GM12878 (cell line): ENCODE data around the gene SERPINI1. TPM values are rescaled to one million over a fixed set of nuclear protein-coding genes. Genes with fewer than 3 reads are reported as not detected.

Source experiments
- ATAC-seq: fragments of 200-7000 bp; cut with Tn5 transposase; 3 replicates; pipeline ENCODE4 v1.9.1; 2020; ENCODE audit warnings: mild to moderate bottlenecking, moderate library complexity
- BruUV-seq: library from RNA; stranded (reverse); fragments of 400-500 nt; replicated peaks from 2 replicates; lab custom pipeline; 2021; lab: Mats Ljungman, UMichigan
- CTCF ChIA-PET: fragments of 300-600 bp; sonication (Branson Sonifier 250); formaldehyde crosslinking; extraction: SDS; loops from one replicate; lab custom pipeline; 2021; ENCODE audit warnings: inconsistent platforms; lab: Yijun Ruan, JAX
- POLR2A ChIA-PET: fragments of 350-600 bp; formaldehyde crosslinking; extraction: SDS; loops from one replicate; lab custom pipeline; 2021; ENCODE audit warnings: inconsistent platforms; lab: Charles Lee
- RAD21 ChIA-PET: fragments of 300-600 bp; sonication (Branson Sonifier 250); formaldehyde crosslinking; loops from one replicate; lab custom pipeline; 2023; ENCODE audit warnings: antibody characterized with exemption; ENCODE audit not compliant: unreplicated experiment; lab: Charles Lee
- SMC1A ChIA-PET: fragments of 300-600 bp; sonication (Branson Sonifier 250); formaldehyde crosslinking; loops from one replicate; lab custom pipeline; 2023; ENCODE audit not compliant: unreplicated experiment, uncharacterized antibody; lab: Charles Lee
- DNase-seq: peaks from one replicate; pipeline ENCODE4 v3.0.0-alpha.2; 2011; ENCODE audit warnings: low read depth, low spot score
- FAIRE-seq: peaks from 3 replicates; lab custom pipeline; 2011; peaks lifted over from hg19 to GRCh38; lab: Jason Lieb, UNC
- H2AFZ ChIP-seq: 2 replicates; pipeline ENCODE4 v1.6.0; 2011; ENCODE audit warnings: low read depth, low read length, control low read depth; ENCODE audit not compliant: control insufficient read depth
- H3K27ac ChIP-seq: 2 replicates; pipeline ENCODE4 v1.5.1; 2011; ENCODE audit warnings: control low read depth; ENCODE audit not compliant: control insufficient read depth, insufficient read depth
- H3K27me3 ChIP-seq, 2 experiments: replicated peaks in 1 of 2; 2 replicates each; pipeline versions ENCODE4 v1.6.0 to v1.6.1; 2011; ENCODE audit warnings: low read length in 1 of 2; ENCODE audit not compliant: control insufficient read depth in 2 of 2, insufficient read depth in 2 of 2
- H3K36me3 ChIP-seq, 2 experiments: 2 replicates each; pipeline ENCODE4 v1.5.1; 2011; ENCODE audit warnings: low read length in 1 of 2; ENCODE audit not compliant: control insufficient read depth in 2 of 2, insufficient read depth in 2 of 2
- H3K4me1 ChIP-seq: 2 replicates; pipeline ENCODE4 v1.6.1; 2011; ENCODE audit warnings: mild to moderate bottlenecking, low read length, moderate library complexity, mixed read lengths; ENCODE audit not compliant: control insufficient read depth, insufficient read depth
- H3K4me2 ChIP-seq: 2 replicates; pipeline ENCODE4 v1.6.0; 2011; ENCODE audit warnings: control low read depth; ENCODE audit not compliant: control insufficient read depth, insufficient read depth
- H3K4me3 ChIP-seq: fragments of 200-600 bp; sonication (generic); 2 replicates; pipeline ENCODE4 v1.5.1; 2016
- H3K79me2 ChIP-seq: 2 replicates; pipeline ENCODE4 v1.6.0; 2011; ENCODE audit warnings: low read length; ENCODE audit not compliant: control insufficient read depth, insufficient read depth
- H3K9ac ChIP-seq: 2 replicates; pipeline ENCODE4 v1.8.0; 2011; ENCODE audit warnings: low read length, control low read depth, mixed read lengths; ENCODE audit not compliant: control insufficient read depth, insufficient read depth
- H3K9me3 ChIP-seq: replicated peaks from 3 replicates; pipeline ENCODE4 v1.5.1; 2011; ENCODE audit warnings: mild to moderate bottlenecking, low read length; ENCODE audit not compliant: control insufficient read depth, insufficient read depth
- H4K20me1 ChIP-seq: 2 replicates; pipeline ENCODE4 v1.6.0; 2011; ENCODE audit not compliant: control insufficient read depth, insufficient read depth
- ATF7 ChIP-seq: fragments of 450-650 bp; IDR thresholded peaks from 2 replicates; pipeline ENCODE4 v1.6.1; 2016; ENCODE audit warnings: low read depth, mild to moderate bottlenecking
- HDAC6 ChIP-seq: fragments of 200-600 bp; sonication (generic); IDR thresholded peaks from one replicate; pipeline ENCODE4 v1.8.0; 2017; ENCODE audit warnings: antibody characterized with exemption; ENCODE audit not compliant: unreplicated experiment
- KDM1A ChIP-seq: fragments of 200-600 bp; sonication (generic); IDR thresholded peaks from 2 replicates; pipeline ENCODE4 v1.6.1; 2016; ENCODE audit warnings: borderline replicate concordance
- MTA2 ChIP-seq: fragments of 450-650 bp; IDR thresholded peaks from 2 replicates; pipeline ENCODE4 v1.6.1; 2016; ENCODE audit warnings: low read depth, mild to moderate bottlenecking, moderate library complexity
- SIN3A ChIP-seq: IDR thresholded peaks from 2 replicates; pipeline ENCODE4 v1.6.1; 2012; ENCODE audit warnings: low read depth, low read length, improper control_type of control experiment
- SMC3 ChIP-seq: IDR thresholded peaks from 2 replicates; pipeline ENCODE4 v1.6.1; 2011; ENCODE audit warnings: low read length, improper control_type of control experiment, borderline replicate concordance
- SPI1 ChIP-seq: IDR thresholded peaks from 2 replicates; pipeline ENCODE4 v1.6.1; 2011; ENCODE audit warnings: low read depth, mild to moderate bottlenecking, low read length, moderate library complexity, borderline replicate concordance; ENCODE audit not compliant: insufficient read depth
- STAT3 ChIP-seq: IDR thresholded peaks from 2 replicates; pipeline ENCODE4 v1.6.1; 2011; ENCODE audit warnings: low read depth, low read length, improper control_type of control experiment
- TARDBP ChIP-seq: IDR thresholded peaks from 2 replicates; pipeline ENCODE4 v1.6.1; 2016; ENCODE audit warnings: borderline replicate concordance
- YY1 ChIP-seq: IDR thresholded peaks from 2 replicates; pipeline ENCODE4 v1.6.1; 2011; ENCODE audit warnings: low read depth, mild to moderate bottlenecking, low read length
- WGBS: methylation state at CpG from one replicate; pipeline ENCODE4 v1.1.6; 2016; ENCODE audit warnings: low lambda C conversion rate; ENCODE audit not compliant: insufficient replicate concordance, insufficient coverage; ENCODE audit errors: missing lambda C conversion rate; 5-methylcytosine and 5-hydroxymethylcytosine counted together
- in situ Hi-C: fragments of 300-500 bp; cut with MboI; formaldehyde crosslinking; loops from 9 replicates; pipeline ENCODE4 v1.14.3; 2018; ENCODE audit warnings: mixed read lengths
- intact Hi-C: fragments of 100-400 bp; cut with micrococcal nuclease; formaldehyde crosslinking; loops from one replicate; pipeline ENCODE4 v1.14.2; 2022; ENCODE audit not compliant: unreplicated experiment
- polyA plus RNA-seq, 11 experiments: library from polyadenylated mRNA; depleted of rRNA in 4 of 11; unstranded in 6 of 11; stranded (reverse) in 5 of 11; fragments of >200 nt; fragmentation: Nextera tagmentation in 4 of 11; fragmentation: Illumina TruSeq in 1 of 11; extraction: Ambion mirVana in 4 of 11; extraction: Trizol in 1 of 11; gene quantifications; 1 replicate in 1 of 11; 2 replicates in 10 of 11; pipeline versions ENCODE4 v1.2.1 to v1.2.3, GENCODE V29; 2011 to 2016; ENCODE audit warnings: inconsistent platforms in 2 of 11, missing spikeins in 2 of 11, low read depth in 1 of 11
- total RNA-seq, 4 experiments: library from RNA; depleted of rRNA in 3 of 4; stranded (reverse); fragments of >200 nt in 3 of 4; fragmentation: Illumina TruSeq in 1 of 4; extraction: Trizol in 1 of 4; gene quantifications; 2 replicates each; pipeline versions ENCODE4 v1.2.1 to v1.2.3, GENCODE V29; 2013 to 2021
- TF ChIP-seq, protein P1 (sequence below): fragments of 450-650 bp; IDR thresholded peaks from 2 replicates; pipeline ENCODE4 v1.6.1; 2017; ENCODE audit warnings: mild to moderate bottlenecking, moderate library complexity
- TF ChIP-seq, protein P2 (sequence below): fragments of 450-650 bp; conservative IDR thresholded peaks from 2 replicates; pipeline ENCODE4 v1.6.1; 2017; ENCODE audit warnings: mild to moderate bottlenecking, moderate library complexity

Gene SERPINI1
- total and polyA plus RNA-seq, 10 of the 15 experiments (the other 5 are each of a cell fraction or from before 2014, with no cell fraction given) = 1.5 to 7.6 (median 3.6) TPM

DNA sequence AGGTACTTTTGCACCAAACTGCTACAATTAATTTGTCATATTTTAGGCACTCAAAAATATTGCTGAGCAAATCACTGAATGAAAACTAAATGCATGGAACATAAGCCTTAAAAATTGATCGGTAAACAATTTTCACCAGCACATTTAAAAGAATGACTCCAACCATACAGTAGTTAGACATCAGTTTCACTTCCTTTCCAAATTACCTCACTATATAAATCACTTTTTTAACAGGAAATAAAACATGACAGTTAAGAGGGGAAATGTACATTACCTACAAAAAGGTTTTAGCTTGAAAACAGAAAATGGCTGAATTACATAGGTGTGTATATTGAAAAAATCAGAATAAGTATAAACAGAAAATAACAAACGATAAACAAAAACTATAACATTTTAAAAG is 108.4 kb downstream of the SERPINI1 start:
- Histone ChIP-seq H3K4me1 (no peaks in the 10 kb centered on the region), H2AFZ (no peak overlapping the region), H3K9me3 (no peaks in the 10 kb centered on the region; the same call in 2 of the 3 replicates), H4K20me1 (no peaks in the 10 kb centered on the region), H3K27me3 (no peaks in the 10 kb centered on the region)
- peak; percentile 67 for ATAC-seq
- POLR2A ChIA-PET = no interaction called here
- in situ Hi-C loops = no loop called here
- CTCF ChIA-PET = no interaction called here
- no peak for FAIRE-seq
- WGBS = 48% methylated on average over 2 of the region's 2 CpGs
- TF ChIP-seq SPI1 (peak; percentile 63; the same call in 1 of the 2 replicates), HDAC6 (no peak), ATF7 (0 out of 2 replicates have a peak, but pooled peaks have one; percentile 23)
- TF ChIP-seq, all 136 proteins: peak for 2
- Histone ChIP-seq H3K79me2 (no peaks in the 10 kb centered on the region), H3K9ac (no peak overlapping the region), H3K4me3 (no peak overlapping the region), H3K4me2 (no peak overlapping the region), H3K27ac (no peak overlapping the region), H3K36me3 (no peaks in the 10 kb centered on the region)
- intact Hi-C loops = no loop called here
- SMC1A ChIA-PET = no interaction called here
- DNase-seq = no peak
- BruUV-seq = no TSS peak
- RAD21 ChIA-PET = interaction anchor here (1.3 kb wide), 1 partner anchor 14 kb away, joined by 3 read pairs; no protein-coding TSS in a partner anchor

DNA sequence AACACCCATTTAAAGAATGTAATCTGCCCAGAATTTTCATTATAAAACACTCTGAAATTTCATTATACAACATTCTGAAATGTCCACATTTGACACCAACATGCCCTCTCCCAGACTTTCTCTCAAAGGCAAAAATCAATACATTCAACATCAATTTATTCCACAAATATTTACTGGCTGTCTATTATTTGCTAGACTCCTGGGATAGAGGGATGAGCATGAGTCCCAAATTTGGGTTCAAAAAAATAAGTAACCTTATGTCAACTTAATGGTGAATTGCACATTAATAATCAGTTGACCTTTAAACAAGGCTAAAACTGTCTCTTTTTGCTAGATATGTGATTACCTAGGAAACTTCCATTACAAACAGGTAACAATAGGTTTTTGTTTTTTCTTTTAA is 109.0 kb downstream of the SERPINI1 start:
- ChIA-PET POLR2A (no interaction called here), RAD21 (no interaction called here), SMC1A (no interaction called here), CTCF (no interaction called here)
- Histone ChIP-seq H3K36me3 (no peaks in the 10 kb centered on the region), H4K20me1 (no peaks in the 10 kb centered on the region), H3K27ac (no peak overlapping the region), H3K4me2 (no peak overlapping the region), H3K4me1 (no peaks in the 10 kb centered on the region), H3K4me3 (no peak overlapping the region), H3K79me2 (no peaks in the 10 kb centered on the region), H2AFZ (no peak overlapping the region), H3K9ac (no peak overlapping the region), H3K27me3 (no peaks in the 10 kb centered on the region), H3K9me3 (no peaks in the 10 kb centered on the region; the same call in 2 of the 3 replicates)
- in situ Hi-C loops = no loop called here
- DNase-seq (no peak), ATAC-seq (no peak), FAIRE-seq (no peak)
- intact Hi-C loops = no loop called here
- BruUV-seq = no TSS peak
- TF ChIP-seq STAT3 (no peak), SIN3A (no peak), HDAC6 (no peak), TARDBP (no peak), MTA2 (no peak), YY1 (no peak), KDM1A (no peak), SMC3 (no peak)
- TF ChIP-seq, protein P1, sequence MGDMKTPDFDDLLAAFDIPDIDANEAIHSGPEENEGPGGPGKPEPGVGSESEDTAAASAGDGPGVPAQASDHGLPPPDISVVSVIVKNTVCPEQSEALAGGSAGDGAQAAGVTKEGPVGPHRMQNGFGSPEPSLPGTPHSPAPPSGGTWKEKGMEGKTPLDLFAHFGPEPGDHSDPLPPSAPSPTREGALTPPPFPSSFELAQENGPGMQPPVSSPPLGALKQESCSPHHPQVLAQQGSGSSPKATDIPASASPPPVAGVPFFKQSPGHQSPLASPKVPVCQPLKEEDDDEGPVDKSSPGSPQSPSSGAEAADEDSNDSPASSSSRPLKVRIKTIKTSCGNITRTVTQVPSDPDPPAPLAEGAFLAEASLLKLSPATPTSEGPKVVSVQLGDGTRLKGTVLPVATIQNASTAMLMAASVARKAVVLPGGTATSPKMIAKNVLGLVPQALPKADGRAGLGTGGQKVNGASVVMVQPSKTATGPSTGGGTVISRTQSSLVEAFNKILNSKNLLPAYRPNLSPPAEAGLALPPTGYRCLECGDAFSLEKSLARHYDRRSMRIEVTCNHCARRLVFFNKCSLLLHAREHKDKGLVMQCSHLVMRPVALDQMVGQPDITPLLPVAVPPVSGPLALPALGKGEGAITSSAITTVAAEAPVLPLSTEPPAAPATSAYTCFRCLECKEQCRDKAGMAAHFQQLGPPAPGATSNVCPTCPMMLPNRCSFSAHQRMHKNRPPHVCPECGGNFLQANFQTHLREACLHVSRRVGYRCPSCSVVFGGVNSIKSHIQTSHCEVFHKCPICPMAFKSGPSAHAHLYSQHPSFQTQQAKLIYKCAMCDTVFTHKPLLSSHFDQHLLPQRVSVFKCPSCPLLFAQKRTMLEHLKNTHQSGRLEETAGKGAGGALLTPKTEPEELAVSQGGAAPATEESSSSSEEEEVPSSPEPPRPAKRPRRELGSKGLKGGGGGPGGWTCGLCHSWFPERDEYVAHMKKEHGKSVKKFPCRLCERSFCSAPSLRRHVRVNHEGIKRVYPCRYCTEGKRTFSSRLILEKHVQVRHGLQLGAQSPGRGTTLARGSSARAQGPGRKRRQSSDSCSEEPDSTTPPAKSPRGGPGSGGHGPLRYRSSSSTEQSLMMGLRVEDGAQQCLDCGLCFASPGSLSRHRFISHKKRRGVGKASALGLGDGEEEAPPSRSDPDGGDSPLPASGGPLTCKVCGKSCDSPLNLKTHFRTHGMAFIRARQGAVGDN = no peak
- TF ChIP-seq, protein P2, sequence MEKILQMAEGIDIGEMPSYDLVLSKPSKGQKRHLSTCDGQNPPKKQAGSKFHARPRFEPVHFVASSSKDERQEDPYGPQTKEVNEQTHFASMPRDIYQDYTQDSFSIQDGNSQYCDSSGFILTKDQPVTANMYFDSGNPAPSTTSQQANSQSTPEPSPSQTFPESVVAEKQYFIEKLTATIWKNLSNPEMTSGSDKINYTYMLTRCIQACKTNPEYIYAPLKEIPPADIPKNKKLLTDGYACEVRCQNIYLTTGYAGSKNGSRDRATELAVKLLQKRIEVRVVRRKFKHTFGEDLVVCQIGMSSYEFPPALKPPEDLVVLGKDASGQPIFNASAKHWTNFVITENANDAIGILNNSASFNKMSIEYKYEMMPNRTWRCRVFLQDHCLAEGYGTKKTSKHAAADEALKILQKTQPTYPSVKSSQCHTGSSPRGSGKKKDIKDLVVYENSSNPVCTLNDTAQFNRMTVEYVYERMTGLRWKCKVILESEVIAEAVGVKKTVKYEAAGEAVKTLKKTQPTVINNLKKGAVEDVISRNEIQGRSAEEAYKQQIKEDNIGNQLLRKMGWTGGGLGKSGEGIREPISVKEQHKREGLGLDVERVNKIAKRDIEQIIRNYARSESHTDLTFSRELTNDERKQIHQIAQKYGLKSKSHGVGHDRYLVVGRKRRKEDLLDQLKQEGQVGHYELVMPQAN = no peak
